WERI-Rb-1 (cell line): ENCODE measurements around the gene CALML6.

ENCODE experiments used
- DNase-seq: peaks from one replicate; pipeline ENCODE4 v3.0.0-alpha.2; 2020
- H3K27ac ChIP-seq: fragments of 250-450 bp; sonication (Bioruptor Pico); 2 replicates; pipeline ENCODE4 v1.5.1; 2020; ENCODE audit warnings: mild to moderate bottlenecking, moderate library complexity
- H3K27me3 ChIP-seq: fragments of 250-450 bp; sonication (Bioruptor Pico); 2 replicates; pipeline ENCODE4 v1.5.1; 2021; ENCODE audit warnings: mild to moderate bottlenecking, low read depth, moderate library complexity; ENCODE audit not compliant: insufficient read depth, severe bottlenecking
- H3K36me3 ChIP-seq: fragments of 250-450 bp; sonication (Bioruptor Pico); 2 replicates; pipeline ENCODE4 v1.5.1; 2020; ENCODE audit warnings: mild to moderate bottlenecking, moderate library complexity
- H3K4me3 ChIP-seq: 2 replicates; pipeline ENCODE4 v1.5.1; 2011; ENCODE audit warnings: low read depth, mild to moderate bottlenecking, control low read depth, low read length
- H3K9me3 ChIP-seq: fragments of 250-450 bp; sonication (Bioruptor Pico); 2 replicates; pipeline ENCODE4 v1.5.1; 2021; ENCODE audit warnings: mild to moderate bottlenecking, moderate library complexity; ENCODE audit not compliant: severe bottlenecking
- CTCF ChIP-seq: IDR thresholded peaks from 2 replicates; pipeline ENCODE4 v1.5.1; 2011; ENCODE audit warnings: low read depth, mild to moderate bottlenecking, control low read depth, inconsistent platforms, low read length

The CALML6 gene

GRCh38 chr1:1917304-1917976 lies 2.4 kb downstream of the CALML6 start:
- H3K27ac ChIP-seq = no peak overlapping the region
- no peak overlapping the region for H3K4me3 ChIP-seq
- no peak for TF ChIP-seq CTCF
- DNase-seq = no peak
- no peaks in the 10 kb centered on the region for H3K27me3 ChIP-seq
- H3K9me3 ChIP-seq = no peaks in the 10 kb centered on the region
- no peaks in the 10 kb centered on the region for H3K36me3 ChIP-seq

GRCh38 chr1:1917995-1918900 lies 3.2 kb downstream of the CALML6 start:
- TF ChIP-seq CTCF = no peak
- H3K27me3 ChIP-seq = no peaks in the 10 kb centered on the region
- peak overlapping the region; percentile 42 for H3K4me3 ChIP-seq
- H3K27ac ChIP-seq = no peak overlapping the region
- H3K36me3 ChIP-seq = no peaks in the 10 kb centered on the region
- no peak for DNase-seq
- no peaks in the 10 kb centered on the region for H3K9me3 ChIP-seq

DNA sequence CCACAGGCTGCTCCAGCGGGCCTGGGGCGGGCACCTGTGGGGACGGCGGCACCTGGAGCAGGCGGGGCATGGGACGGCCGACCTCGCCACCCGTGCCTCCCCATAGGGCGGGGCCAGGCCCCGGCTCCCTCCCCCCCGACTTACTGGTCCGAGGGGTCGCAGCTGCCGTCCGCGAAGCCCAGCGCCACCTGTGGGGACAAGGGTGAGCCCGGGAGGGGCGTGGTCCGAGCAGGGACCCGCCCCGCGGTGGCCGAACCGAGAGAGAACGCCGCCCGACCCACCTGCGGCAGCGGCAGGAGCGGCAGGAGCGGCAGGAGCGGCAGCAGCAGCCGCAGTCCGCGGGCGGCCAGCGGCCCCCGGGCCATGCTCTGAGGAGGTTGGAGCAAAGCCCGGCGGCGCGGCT lies 3.8 kb downstream of the CALML6 start, which contains the start of gene TMEM52:
Gene TMEM52 (minus strand): TSS at position 379 of the 403 bp plus-strand sequence. CDS start 14 bp downstream, at position 365.
- peak; percentile 58 for DNase-seq
- no peak within 1 kb of the TSS; the same call in 1 of the 2 replicates for H3K27ac ChIP-seq
- H3K27me3 ChIP-seq = no peaks in the 10 kb centered on the region
- no peak for TF ChIP-seq CTCF
- peak within 1 kb of the TSS; percentile 42 for H3K4me3 ChIP-seq
- H3K36me3 ChIP-seq = no peaks in the 10 kb centered on the region
- H3K9me3 ChIP-seq = no peaks in the 10 kb centered on the region

DNA sequence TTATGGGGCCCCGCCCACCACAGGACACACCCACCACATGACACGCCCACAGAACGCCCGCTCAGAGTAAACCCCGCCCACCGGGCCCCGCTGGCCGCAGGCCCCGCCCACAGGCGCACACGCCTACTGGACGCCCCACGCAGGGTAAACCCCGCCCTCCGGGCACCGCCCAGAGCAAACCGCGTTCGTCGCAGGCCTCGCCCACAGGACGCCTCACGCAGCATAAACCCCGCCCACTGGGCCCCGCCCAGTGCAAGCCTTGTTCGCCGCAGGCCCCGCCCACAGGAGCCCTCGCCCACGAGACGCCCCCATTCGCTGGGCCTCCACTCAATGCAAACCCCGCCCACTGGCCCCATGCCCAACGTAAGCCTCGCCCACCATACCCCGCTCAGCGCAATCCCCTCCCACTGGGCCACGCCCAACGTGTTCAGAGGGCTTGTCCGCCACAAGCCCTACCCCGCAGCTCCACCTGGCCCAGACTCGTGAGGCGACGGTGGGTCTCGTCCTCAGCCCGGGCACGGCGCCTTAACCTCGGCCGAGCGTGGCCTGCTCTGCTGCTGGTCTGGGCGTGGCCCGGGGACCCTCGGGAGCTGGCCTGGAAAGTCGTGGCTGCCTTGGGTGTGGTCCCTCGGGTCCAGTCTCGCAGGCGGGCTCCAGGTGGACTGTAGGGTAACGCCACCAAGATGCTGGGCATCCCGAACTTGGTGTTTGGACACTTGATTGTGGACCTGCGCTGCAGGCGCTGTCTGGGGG lies 4.4 kb downstream of the CALML6 start:
- DNase-seq = peak; percentile 95
- TF ChIP-seq CTCF = no peak
- Histone ChIP-seq H3K27me3 (no peaks in the 10 kb centered on the region), H3K4me3 (peak overlapping the region; percentile 42), H3K9me3 (no peaks in the 10 kb centered on the region), H3K27ac (no peak overlapping the region; the same call in 1 of the 2 replicates), H3K36me3 (no peaks in the 10 kb centered on the region)

- DNase-seq = no peak
- Histone ChIP-seq H3K36me3 (no peaks in the 10 kb centered on the region), H3K27me3 (no peaks in the 10 kb centered on the region), H3K4me3 (no peak overlapping the region), H3K27ac (no peak overlapping the region), H3K9me3 (no peaks in the 10 kb centered on the region)
- TF ChIP-seq CTCF = no peak
Observed at GRCh38 chr1:1920057-1920607, 5.1 kb downstream of the CALML6 start.
